AG04449 (cell line): ENCODE measurements around the gene ZDHHC16.
A peak's percentile ranks its signal among the peaks of the same experiment; 100 is the strongest.

Experiments
- CTCF ChIA-PET: fragments of 350-600 bp; formaldehyde crosslinking; extraction: SDS; loops from one replicate; lab custom pipeline; 2021; ENCODE audit warnings: antibody characterized with exemption; lab: Yijun Ruan, JAX
- POLR2A ChIA-PET: fragments of 400-600, 350-600 bp; formaldehyde crosslinking; extraction: SDS; loops from one replicate; lab custom pipeline; 2020; ENCODE audit warnings: antibody characterized with exemption, inconsistent platforms; lab: Yijun Ruan, JAX
- DNase-seq: peaks from one replicate; pipeline ENCODE4 v3.0.0-alpha.2; 2010; ENCODE audit warnings: low read depth, low spot score
- H3K4me3 ChIP-seq: 2 replicates; pipeline ENCODE4 v1.5.1; 2011; ENCODE audit warnings: low read depth, mild to moderate bottlenecking, control low read depth, low read length
- TF ChIP-seq, protein P1 (sequence below): IDR thresholded peaks from one replicate; pipeline ENCODE4 v1.5.1; 2011; ENCODE audit warnings: mild to moderate bottlenecking, moderate library complexity, low read length, control low read depth, inconsistent platforms; ENCODE audit not compliant: insufficient read depth; ENCODE audit errors: missing control alignments

ZDHHC16 gene

GRCh38 chr10:97445722-97446639 is at the start of gene ZDHHC16, which contains the start of gene EXOSC1:
Gene ZDHHC16 (plus strand): TSS chr10:97446175. CDS start chr10:97451676, 5,501 bp downstream.
Gene EXOSC1 (minus strand): TSS chr10:97446006. CDS start chr10:97445985, 21 bp downstream.
- peak within 1 kb of the TSS; percentile 94 for H3K4me3 ChIP-seq
- CTCF ChIA-PET = interaction anchor here (1.0 to 1.7 kb wide), 5 partner anchors 9 to 107 kb away, joined by 3 to 8 read pairs (median 3); no protein-coding TSS in a partner anchor
- TF ChIP-seq, protein P1, sequence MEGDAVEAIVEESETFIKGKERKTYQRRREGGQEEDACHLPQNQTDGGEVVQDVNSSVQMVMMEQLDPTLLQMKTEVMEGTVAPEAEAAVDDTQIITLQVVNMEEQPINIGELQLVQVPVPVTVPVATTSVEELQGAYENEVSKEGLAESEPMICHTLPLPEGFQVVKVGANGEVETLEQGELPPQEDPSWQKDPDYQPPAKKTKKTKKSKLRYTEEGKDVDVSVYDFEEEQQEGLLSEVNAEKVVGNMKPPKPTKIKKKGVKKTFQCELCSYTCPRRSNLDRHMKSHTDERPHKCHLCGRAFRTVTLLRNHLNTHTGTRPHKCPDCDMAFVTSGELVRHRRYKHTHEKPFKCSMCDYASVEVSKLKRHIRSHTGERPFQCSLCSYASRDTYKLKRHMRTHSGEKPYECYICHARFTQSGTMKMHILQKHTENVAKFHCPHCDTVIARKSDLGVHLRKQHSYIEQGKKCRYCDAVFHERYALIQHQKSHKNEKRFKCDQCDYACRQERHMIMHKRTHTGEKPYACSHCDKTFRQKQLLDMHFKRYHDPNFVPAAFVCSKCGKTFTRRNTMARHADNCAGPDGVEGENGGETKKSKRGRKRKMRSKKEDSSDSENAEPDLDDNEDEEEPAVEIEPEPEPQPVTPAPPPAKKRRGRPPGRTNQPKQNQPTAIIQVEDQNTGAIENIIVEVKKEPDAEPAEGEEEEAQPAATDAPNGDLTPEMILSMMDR = no peak
- peak; percentile 81 for DNase-seq
- POLR2A ChIA-PET = no interaction called here

- peak overlapping the region; percentile 94 for H3K4me3 ChIP-seq
- ChIA-PET POLR2A (interaction anchor here (0.6 to 1.2 kb wide), 2 partner anchors 25 to 68 kb away, joined by 3 to 4 read pairs; no protein-coding TSS in a partner anchor), CTCF (interaction anchor here (0.7 to 6.1 kb wide), 7 partner anchors 9 to 281 kb away, joined by 3 to 48 read pairs (median 7); no protein-coding TSS in a partner anchor)
- TF ChIP-seq, protein P1 = no peak
- DNase-seq = no peak
Observed at GRCh38 chr10:97399843-97400545, 46.0 kb upstream of the ZDHHC16 start.

DNA sequence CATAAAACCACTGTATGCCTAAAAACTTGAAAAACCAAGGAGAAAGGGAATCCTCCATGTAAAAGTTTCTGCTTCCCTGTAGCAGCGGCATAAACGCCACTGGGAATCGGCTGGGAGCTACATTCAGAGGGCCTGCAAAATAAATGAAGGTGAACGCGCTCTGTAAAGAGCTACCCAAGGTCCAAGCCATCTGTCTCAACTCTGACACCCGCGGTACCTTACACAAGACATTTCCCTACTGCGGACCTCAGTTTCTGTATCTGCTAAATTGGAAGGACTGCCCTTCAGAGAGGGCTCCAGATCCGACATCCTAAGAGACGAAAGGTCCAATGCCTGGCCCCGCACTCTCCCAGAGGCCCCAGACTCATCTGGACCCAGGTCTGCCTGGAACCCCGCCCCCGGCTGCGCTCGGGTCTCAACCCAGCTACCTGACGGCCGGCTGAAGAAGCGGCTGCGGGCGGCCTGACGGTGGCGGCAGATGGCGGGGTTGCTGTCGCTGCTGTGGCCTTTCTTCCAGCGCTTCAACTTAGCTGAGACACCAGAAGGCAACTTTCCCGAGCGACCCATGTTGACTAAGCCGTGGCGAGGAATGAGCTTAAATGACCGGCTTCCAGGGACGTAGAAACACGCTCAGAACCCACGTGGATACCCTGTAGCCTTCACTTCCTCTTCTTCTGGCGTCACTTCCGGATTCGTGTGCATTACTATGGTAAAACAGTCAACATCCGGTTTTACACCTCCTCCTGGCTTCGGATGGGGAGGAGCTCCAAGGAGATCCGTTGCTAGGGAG is 45.1 kb upstream of the ZDHHC16 start, which contains the start of gene RRP12:
TSS of gene RRP12 (minus strand) at position 676 of the 790 bp plus-strand sequence. CDS start at position 567, 109 bp downstream.
- TF ChIP-seq, protein P1 = peak; percentile 17
- peak within 1 kb of the TSS; percentile 94 for H3K4me3 ChIP-seq
- POLR2A ChIA-PET = interaction anchor here (0.6 to 1.2 kb wide), 6 partner anchors 14 to 68 kb away, joined by 3 to 5 read pairs (median 3); no protein-coding TSS in a partner anchor
- CTCF ChIA-PET = interaction anchor here (0.6 to 6.1 kb wide), 9 partner anchors 8 to 151 kb away, joined by 3 to 48 read pairs (median 4); no protein-coding TSS in a partner anchor
- DNase-seq = peak; percentile 76

- ChIA-PET CTCF (interaction anchor here (0.6 to 6.1 kb wide), 9 partner anchors 8 to 151 kb away, joined by 3 to 48 read pairs (median 4); no protein-coding TSS in a partner anchor), POLR2A (interaction anchor here (0.7 to 1.2 kb wide), 4 partner anchors 13 to 69 kb away, joined by 3 to 5 read pairs (median 3); no protein-coding TSS in a partner anchor)
- DNase-seq = no peak
- TF ChIP-seq, protein P1 = no peak
- H3K4me3 ChIP-seq = no peak overlapping the region; the same call in 1 of the 2 replicates
Observed at GRCh38 chr10:97401455-97401919, 44.5 kb upstream of the ZDHHC16 start.

DNA sequence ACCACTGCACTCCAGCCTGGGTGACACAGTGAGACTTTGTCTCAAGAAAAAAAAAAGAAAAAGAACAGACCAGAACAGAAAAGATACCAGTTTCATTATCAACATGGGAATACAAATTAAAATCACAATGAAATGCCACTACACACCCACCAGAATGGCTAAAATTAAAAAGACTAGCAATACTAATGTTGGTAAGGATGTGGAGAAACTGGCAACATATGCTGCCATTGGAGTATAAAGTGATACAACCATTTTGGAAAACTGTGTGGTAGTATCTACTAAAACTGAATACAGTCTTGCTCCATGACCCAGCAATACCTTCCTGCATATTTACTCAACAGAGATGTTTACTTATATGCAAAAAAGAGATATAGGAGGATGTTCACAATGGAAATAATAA is 41.9 kb upstream of the ZDHHC16 start:
- DNase-seq = no peak
- TF ChIP-seq, protein P1 = no peak
- ChIA-PET POLR2A (no interaction called here), CTCF (interaction anchor here (0.9 to 6.1 kb wide), 4 partner anchors 18 to 208 kb away, joined by 3 to 48 read pairs (median 3); no protein-coding TSS in a partner anchor)
- no peak overlapping the region for H3K4me3 ChIP-seq
